ENCODE data around the gene TOR2A.

The TOR2A gene

GRCh38 chr9:127689329-127690000 is 45.6 kb downstream of the TOR2A start:
- H3K9me3 ChIP-seq (replicated peaks; ENCODE audit: insufficient read depth, low read length), result no peaks in the 10 kb centered on the region
- H3K36me3 ChIP-seq (replicated peaks; ENCODE audit: insufficient read depth, low read length), result no peaks in the 10 kb centered on the region
- no peaks in the 10 kb centered on the region for H3K4me1 ChIP-seq (ENCODE audit: low read length)
- H4K20me1 ChIP-seq (ENCODE audit: insufficient read depth, low read length), result no peaks in the 10 kb centered on the region
- no peak for DNase-seq
- no peak overlapping the region for H3K27ac ChIP-seq (ENCODE audit: low read length)
- H3K9me2 ChIP-seq (replicated peaks; ENCODE audit: insufficient read depth, low read length), result no peaks in the 10 kb centered on the region
- no peaks in the 10 kb centered on the region for H3K27me3 ChIP-seq (replicated peaks; ENCODE audit: insufficient read depth, low read length)
- H3K9ac ChIP-seq (ENCODE audit: low read length), result no peak overlapping the region
- H2AFZ ChIP-seq (ENCODE audit: low read length), result no peak overlapping the region
- no peaks in the 10 kb centered on the region for H3K79me2 ChIP-seq (ENCODE audit: low read length)
- H3K4me3 ChIP-seq (ENCODE audit: low read length), result no peak overlapping the region
- no peak overlapping the region for H3K4me2 ChIP-seq (ENCODE audit: low read depth, low read length)
- H3F3A ChIP-seq (ENCODE audit: insufficient read depth, low read length), result no peaks in the 10 kb centered on the region
- no peak for TF ChIP-seq EZH2phosphoT487 (IDR thresholded peaks at IDR 0.05; ENCODE audit: low read length)

DNA sequence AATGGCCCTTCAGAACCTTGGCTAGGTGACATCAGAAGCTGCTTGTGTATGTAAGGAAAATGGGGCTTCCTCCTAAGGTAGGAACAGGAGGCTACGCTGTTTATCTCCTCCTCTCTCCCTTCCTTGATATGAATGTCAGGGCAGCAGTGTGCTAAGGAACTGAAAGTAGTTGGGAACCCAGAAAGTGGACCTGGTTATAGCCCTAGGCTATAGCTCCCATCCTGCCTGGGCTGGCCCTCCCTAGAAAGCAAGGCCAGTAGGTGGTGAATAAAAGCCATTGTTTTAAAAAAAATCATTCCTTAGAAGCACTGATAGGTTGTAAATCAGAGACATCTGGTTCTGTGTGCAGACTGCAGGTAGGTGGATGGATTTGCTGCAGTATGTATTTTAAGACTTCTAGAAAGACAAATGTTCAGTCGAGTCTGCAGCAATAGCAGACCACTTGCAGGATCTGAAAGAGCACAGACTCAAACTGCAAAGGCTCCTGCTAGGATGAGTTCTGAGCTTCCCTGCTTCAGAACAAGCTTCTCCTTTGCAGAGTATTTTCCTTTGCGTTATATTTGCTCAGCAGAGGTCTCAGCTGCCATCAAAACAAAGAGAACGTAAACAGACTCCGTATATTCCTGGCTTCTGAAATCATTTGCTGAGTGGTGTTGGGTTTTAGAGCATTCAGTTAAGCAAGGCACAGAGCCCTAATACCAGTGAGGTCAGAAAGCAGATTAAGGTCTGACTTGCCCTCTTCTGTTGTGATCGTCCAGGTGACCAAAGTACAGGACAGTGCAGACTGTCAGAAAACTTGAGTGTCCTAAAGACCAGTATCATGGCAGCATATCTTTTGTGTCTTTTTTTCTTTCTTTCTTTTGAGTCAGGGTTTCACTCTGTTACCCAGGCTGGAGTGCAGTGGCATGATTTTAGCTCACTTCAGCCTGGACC is 48.4 kb downstream of the TOR2A start:
- Histone ChIP-seq H3K9me3 (replicated peaks; ENCODE audit: insufficient read depth, low read length) (no peaks in the 10 kb centered on the region), H4K20me1 (ENCODE audit: insufficient read depth, low read length) (no peaks in the 10 kb centered on the region), H3K36me3 (replicated peaks; ENCODE audit: insufficient read depth, low read length) (no peaks in the 10 kb centered on the region), H3K27ac (ENCODE audit: low read length) (no peak overlapping the region), H3F3A (ENCODE audit: insufficient read depth, low read length) (no peaks in the 10 kb centered on the region), H2AFZ (ENCODE audit: low read length) (no peak overlapping the region), H3K79me2 (ENCODE audit: low read length) (no peaks in the 10 kb centered on the region), H3K9ac (ENCODE audit: low read length) (no peak overlapping the region), H3K27me3 (replicated peaks; ENCODE audit: insufficient read depth, low read length) (no peaks in the 10 kb centered on the region), H3K9me2 (replicated peaks; ENCODE audit: insufficient read depth, low read length) (no peaks in the 10 kb centered on the region), H3K4me3 (ENCODE audit: low read length) (no peak overlapping the region), H3K4me1 (ENCODE audit: low read length) (no peaks in the 10 kb centered on the region), H3K4me2 (ENCODE audit: low read depth, low read length) (no peak overlapping the region)
- no peak for DNase-seq
- TF ChIP-seq, protein P1, sequence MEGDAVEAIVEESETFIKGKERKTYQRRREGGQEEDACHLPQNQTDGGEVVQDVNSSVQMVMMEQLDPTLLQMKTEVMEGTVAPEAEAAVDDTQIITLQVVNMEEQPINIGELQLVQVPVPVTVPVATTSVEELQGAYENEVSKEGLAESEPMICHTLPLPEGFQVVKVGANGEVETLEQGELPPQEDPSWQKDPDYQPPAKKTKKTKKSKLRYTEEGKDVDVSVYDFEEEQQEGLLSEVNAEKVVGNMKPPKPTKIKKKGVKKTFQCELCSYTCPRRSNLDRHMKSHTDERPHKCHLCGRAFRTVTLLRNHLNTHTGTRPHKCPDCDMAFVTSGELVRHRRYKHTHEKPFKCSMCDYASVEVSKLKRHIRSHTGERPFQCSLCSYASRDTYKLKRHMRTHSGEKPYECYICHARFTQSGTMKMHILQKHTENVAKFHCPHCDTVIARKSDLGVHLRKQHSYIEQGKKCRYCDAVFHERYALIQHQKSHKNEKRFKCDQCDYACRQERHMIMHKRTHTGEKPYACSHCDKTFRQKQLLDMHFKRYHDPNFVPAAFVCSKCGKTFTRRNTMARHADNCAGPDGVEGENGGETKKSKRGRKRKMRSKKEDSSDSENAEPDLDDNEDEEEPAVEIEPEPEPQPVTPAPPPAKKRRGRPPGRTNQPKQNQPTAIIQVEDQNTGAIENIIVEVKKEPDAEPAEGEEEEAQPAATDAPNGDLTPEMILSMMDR (IDR thresholded peaks at IDR 0.05; ENCODE audit: low read length), result no peak
- TF ChIP-seq EZH2 (optimal IDR thresholded peaks at IDR 0.05; ENCODE audit: low read depth, low read length) (no peak), EZH2phosphoT487 (IDR thresholded peaks at IDR 0.05; ENCODE audit: low read length) (no peak)

- Histone ChIP-seq H3K9ac (ENCODE audit: low read length) (no peak overlapping the region), H3K4me2 (ENCODE audit: low read depth, low read length) (no peak overlapping the region), H3K4me3 (ENCODE audit: low read length) (no peak overlapping the region), H3F3A (ENCODE audit: insufficient read depth, low read length) (no peaks in the 10 kb centered on the region), H3K27me3 (replicated peaks; ENCODE audit: insufficient read depth, low read length) (no peaks in the 10 kb centered on the region), H3K27ac (ENCODE audit: low read length) (no peak overlapping the region), H3K4me1 (ENCODE audit: low read length) (no peaks in the 10 kb centered on the region), H3K36me3 (replicated peaks; ENCODE audit: insufficient read depth, low read length) (no peaks in the 10 kb centered on the region), H2AFZ (ENCODE audit: low read length) (no peak overlapping the region), H3K9me2 (replicated peaks; ENCODE audit: insufficient read depth, low read length) (no peaks in the 10 kb centered on the region), H4K20me1 (ENCODE audit: insufficient read depth, low read length) (no peaks in the 10 kb centered on the region), H3K9me3 (replicated peaks; ENCODE audit: insufficient read depth, low read length) (no peaks in the 10 kb centered on the region), H3K79me2 (ENCODE audit: low read length) (no peaks in the 10 kb centered on the region)
- DNase-seq, result no peak
- TF ChIP-seq, protein P1 (IDR thresholded peaks at IDR 0.05; ENCODE audit: low read length), result no peak
- no peak for TF ChIP-seq EZH2phosphoT487 (IDR thresholded peaks at IDR 0.05; ENCODE audit: low read length)
- TF ChIP-seq EZH2 (optimal IDR thresholded peaks at IDR 0.05; ENCODE audit: low read depth, low read length), result no peak
Observed at GRCh38 chr9:127684576-127684975, 50.5 kb downstream of the TOR2A start.

Data from MM.1S (cell line).